DMS153 treated with DMSO at 0.1 percent for 48 hours (cell line): Measurements from ENCODE around the gene GRB7.
A peak's percentile ranks its signal among the peaks of the same experiment; 100 is the strongest.
"Not testable (repeated sequence)": the region's sequence is repeated elsewhere in the genome, so short reads cannot be mapped to it uniquely, and the experiment has no call there.

Experiments
- DNase-seq: peaks from one replicate; lab custom pipeline; 2025; ENCODE audit not compliant: unreplicated experiment; lab: John Stamatoyannopoulos, UW

GRB7 gene

GRCh38 chr17:39750131-39751015 lies 12.6 kb downstream of the GRB7 start:
- no peak for DNase-seq

GRCh38 chr17:39751016-39751543 lies 13.3 kb downstream of the GRB7 start:
- DNase-seq = no peak

- DNase-seq = no peak
These were observed 13.9 kb downstream of the GRB7 start for GRCh38 chr17:39751637-39752036.

DNA sequence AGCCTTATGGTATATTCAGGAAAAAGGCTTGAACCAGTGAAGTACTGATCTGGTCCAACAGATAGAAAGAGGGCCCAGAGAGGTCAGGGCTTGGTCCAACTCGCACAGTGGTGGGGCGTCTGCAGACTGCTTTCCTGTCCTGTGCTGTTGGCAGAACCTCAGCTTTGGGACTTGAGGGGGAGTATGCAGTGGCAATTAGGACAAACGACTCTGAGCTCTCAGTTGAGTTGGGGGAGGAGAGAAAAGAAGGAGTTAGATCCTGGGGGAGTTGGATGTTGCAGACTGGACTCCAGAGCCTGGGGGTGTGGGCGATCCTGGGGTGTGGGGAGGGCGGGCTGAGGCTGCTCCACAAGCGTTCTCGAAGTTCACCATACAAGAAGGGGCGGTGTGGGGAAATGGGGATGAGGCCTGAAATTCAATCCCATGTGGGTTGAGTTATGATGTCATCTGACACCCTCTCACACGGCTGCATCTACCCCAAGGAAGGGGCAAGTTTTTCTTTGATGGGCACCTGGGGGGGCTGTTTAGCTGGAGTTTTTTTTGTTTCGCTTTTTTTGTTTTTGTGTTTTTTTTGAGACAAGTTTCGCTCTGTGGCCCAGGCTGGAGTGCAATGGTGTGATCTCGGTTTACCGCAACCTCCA lies 14.6 kb downstream of the GRB7 start:
- no peak for DNase-seq

DNA sequence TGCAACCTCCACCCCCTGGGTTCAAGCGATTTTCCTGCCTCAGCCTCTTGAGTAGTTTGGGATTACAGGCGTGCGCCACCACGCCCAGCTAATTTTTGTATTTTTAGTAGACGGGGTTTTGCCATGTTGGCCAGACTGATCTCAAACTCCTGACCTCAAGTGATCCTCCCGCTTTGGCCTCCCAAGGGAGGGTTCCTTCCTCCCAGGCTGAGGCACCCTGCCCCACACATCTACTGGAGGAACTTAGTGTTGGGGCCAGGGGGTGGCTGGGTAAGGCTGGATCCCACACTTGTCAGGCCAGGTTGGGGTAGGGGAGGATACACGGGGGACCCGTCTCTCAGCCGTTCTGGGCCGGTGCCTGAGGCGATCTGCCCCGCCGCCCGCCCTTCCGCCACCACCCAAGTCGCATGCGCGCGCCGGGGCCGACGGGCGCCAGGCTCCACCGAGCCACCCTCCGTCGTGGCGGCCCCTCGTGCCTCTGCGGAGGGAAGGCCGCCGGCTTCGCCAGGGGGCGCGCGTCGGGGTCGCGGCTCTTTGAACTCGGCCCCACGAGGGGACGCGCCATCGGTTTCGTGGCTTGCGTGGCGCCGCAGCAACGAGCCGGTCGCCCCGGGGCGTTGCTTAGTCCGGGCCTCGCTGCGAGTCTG lies 15.9 kb downstream of the GRB7 start:
- peak; percentile 65 for DNase-seq

- DNase-seq = peak; percentile 87
These were observed 16.6 kb downstream of the GRB7 start for GRCh38 chr17:39754161-39754957.

DNA sequence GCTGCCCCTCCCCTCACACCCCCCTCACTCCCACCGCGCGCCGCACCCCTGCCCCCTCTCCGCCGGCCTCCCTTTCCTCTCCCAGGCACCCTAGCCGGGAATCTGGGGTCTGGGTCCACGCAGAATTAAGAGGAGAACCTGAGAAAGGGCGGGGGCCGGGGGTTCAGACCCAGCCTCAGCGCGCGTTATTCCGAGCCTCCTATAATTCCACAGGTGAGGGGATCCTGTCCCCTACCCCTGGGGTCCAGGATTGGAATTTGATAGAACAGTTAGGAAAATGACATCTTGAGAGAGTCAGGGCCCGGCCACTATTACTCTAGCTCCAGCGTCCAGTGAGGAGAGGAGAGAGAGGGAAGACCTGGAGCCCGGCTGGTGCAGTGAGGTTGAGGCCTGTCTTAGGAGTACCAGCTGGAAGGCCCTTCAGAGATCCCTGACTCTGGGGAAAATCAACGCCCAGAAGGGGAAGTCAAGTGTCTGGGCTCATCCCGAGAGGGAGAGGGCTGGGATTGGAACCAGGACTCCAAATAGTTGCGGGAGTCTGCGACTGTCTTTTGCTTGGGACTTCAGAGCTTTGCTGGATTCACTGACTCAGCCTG lies 17.3 kb downstream of the GRB7 start:
- DNase-seq = no peak

DNA sequence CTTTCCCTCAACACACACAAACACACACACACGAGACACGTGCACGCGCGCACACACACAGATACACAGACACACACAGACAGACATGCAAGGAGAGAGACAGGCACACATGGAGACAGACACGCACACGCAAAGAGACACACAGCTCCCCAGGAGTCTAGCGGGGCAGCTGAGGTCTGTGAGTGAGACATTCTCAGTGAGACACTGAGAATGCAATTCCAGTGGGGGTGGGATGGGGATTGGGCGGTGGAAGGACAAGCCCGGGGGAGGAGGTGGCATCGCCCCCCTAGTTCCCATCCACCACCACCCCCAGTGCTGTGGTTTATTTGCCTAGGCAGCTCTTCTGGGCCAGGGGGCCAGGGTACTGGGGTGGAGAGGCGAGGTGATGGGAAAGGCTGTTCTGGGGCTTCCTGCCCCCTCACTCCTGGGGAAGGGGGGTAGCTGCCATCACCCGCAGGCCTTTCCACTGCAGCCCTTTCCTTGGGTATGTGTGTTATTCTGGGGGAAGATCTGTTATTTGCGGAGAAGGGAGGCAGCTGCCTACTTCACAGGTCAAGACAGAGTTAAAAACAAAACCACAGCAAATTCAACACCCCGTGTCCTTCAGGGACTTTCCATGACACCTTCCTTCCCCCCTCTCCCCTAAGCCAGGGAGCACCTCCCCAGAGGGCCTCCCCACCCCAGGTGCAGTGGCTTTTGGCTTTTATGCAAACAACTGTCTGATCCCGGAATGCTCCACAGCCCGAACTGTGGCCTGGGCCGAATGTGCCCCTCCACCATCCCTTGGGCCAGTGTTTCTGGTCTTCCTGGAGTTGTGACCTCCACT lies 18.0 kb downstream of the GRB7 start:
- DNase-seq = no peak

- DNase-seq = no peak
These were observed 18.8 kb downstream of the GRB7 start for GRCh38 chr17:39756380-39757079.

DNA sequence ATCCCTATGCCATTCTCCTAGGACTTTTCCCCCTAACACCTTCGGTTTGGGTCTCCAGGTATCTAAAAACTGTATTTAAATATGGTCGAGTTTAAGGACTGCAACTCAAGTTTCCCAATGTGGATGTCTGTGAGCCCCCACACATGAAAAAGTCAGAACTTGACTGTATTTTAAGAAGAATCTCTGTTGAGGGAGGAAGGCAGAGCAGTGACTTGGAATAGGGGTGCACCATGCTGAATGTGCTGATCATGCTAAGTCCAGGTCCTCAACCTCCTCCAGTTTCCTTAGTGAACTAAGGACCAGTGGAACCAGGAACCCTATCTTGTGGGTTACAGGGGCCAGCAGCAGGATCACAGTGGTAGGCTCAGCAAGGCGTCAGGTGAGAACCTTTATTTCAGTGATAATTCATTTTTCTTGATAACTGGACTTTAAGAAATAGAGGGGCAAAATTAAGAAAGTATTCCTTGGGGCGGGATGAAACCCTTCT lies 19.5 kb downstream of the GRB7 start:
- DNase-seq = no peak

DNA sequence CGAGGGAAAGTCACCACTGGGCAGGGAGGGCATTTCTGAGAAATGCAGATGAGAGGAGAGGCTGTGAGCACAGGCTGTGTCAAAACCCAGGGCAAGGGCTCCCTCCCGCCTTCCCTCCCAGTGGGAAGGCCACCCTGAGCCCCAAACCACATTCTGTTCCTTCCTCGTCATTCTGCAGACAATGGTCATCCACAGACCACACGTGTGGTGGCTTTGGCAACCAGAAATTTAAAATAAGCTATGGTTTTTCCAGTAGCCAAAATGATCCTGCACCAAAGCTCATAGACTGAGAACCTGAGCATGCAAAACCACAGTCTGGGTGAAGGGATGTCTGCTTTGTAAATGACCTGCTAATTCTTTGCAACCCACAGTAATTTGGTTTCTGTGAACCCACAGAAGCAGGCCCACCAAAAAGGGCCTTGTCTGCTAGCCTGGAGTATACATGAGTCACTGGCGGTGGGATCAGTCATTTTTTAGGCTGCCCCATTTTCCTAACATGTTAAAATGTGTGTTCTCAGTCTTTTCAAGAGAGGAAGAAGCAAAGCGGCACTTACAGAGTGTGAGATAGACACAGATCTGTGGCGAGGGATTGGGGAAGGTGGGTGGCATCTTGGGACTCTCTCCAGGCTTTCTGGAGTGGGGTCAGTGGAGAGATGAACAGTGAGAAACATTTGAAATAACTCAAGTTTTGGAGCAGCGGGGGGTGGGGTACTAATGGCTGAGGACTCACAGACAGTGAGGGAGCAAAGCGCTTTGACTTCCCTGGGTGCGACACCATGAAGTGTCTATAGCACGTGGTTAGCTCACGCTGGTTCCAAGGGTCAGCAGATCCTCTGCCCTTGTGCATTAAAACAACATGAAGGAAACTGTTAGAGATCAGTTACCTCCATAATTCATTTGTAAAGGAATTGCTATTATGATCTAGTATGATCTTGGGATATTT lies 20.5 kb downstream of the GRB7 start:
- no peak for DNase-seq

DNA sequence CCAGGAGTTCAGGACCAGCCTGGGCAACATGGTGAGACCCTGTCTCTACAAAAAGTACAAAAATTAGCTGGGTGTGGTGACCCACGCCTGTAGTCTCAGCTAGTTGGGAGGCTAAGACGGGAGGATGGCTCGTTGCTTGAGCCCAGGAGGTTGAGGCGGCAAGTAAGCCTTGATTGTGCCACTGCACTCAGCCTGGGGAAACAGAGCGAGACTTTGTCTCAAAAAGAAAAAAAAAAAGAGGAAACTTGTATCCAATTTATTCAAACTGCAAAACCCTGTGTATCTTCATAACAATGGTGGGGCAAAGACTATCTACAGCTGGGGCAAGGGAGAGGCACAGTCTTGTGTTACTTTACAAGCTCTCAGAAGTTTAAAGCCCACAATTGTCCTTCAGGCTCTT lies 21.5 kb downstream of the GRB7 start:
- DNase-seq = no peak

DNA sequence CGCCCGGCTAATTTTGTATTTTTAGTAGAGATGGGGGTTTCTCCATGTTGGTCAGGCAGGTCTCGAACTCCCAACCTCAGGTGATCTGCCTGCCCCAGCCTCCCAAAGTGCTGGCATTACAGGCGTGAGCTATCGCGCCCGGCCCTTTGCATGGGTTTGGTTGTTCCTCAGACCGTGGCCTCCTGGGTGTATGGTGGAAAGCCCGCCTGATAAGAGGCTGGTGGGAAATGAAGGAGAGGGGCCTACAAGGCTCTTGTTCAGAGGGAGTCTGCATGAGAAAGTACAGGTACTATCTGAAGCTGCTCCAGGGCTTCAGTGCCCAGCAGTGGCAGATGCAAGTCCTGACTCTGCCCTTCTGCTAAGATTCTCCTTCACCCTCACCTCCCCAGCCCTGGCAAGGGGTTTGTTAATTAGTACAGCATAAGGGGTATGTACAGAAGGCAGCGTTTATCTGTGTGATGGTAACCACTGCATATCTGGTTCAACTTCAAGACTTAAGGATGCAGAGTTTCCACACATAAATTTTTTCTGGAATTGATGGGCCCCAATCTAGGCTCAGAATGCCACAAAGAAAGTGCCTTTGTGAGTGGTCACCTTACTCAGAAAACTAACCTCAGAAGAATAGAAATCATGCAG lies 24.2 kb downstream of the GRB7 start:
- DNase-seq = no peak

GRCh38 chr17:39763051-39763820 lies 25.5 kb downstream of the GRB7 start:
- DNase-seq = no peak

- DNase-seq = not testable (repeated sequence)
These were observed 26.4 kb downstream of the GRB7 start for GRCh38 chr17:39764171-39764570.

DNA sequence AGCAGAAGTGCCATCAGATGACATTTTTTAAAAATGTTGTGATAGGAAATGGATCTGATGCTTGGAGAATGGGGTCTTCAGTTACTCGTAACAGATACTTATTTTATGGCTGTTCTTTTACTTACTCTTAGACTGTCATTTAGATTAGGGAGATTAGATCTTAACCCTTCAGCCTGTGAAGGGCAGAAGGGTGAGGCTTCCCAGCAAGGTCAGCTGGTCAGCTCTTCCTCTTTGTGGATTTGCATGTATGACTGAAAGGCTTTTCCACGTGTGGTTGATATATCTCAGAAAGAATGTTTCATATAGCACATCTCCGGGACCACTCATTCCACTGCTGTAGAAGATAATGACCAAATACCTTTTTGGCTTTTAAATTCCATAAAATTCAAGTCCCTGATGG lies 27.4 kb downstream of the GRB7 start:
- no peak for DNase-seq

GRCh38 chr17:39765766-39766165 lies 28.0 kb downstream of the GRB7 start:
- no peak for DNase-seq
